Measurements from ENCODE around the gene GPR137B.

The GPR137B gene

GRCh38 chr1:236142253-236143103 is at the start of gene GPR137B:
Gene GPR137B (plus strand): TSS chr1:236142539. CDS start chr1:236142623, 84 bp downstream.
- peak; percentile 81 for DNase-seq

GRCh38 chr1:236092899-236093298 is 49.4 kb upstream of the GPR137B start:
- DNase-seq, result no peak

GRCh38 chr1:236095705-236096520 is 46.4 kb upstream of the GPR137B start:
- DNase-seq, result no peak

- peak; percentile 55 for DNase-seq
These were observed 45.5 kb upstream of the GPR137B start for GRCh38 chr1:236096660-236097482.

GRCh38 chr1:236098267-236098666 is 44.1 kb upstream of the GPR137B start:
- no peak for DNase-seq

- DNase-seq, result no peak
These were observed 42.9 kb upstream of the GPR137B start for GRCh38 chr1:236099355-236099974.

- no peak for DNase-seq
These were observed 41.5 kb upstream of the GPR137B start for GRCh38 chr1:236100799-236101198.

GRCh38 chr1:236101233-236102200 is 40.8 kb upstream of the GPR137B start:
- DNase-seq, result no peak

GRCh38 chr1:236102611-236103010 is 39.7 kb upstream of the GPR137B start:
- DNase-seq, result no peak

GRCh38 chr1:236103059-236103458 is 39.3 kb upstream of the GPR137B start:
- DNase-seq, result no peak

- peak; percentile 87 for DNase-seq
These were observed 38.6 kb upstream of the GPR137B start for GRCh38 chr1:236103646-236104218.

- no peak for DNase-seq
These were observed 35.0 kb upstream of the GPR137B start for GRCh38 chr1:236107121-236107907.

GRCh38 chr1:236108027-236108648 is 34.2 kb upstream of the GPR137B start:
- no peak for DNase-seq

- DNase-seq, result no peak
These were observed 32.2 kb upstream of the GPR137B start for GRCh38 chr1:236110137-236110536.

GRCh38 chr1:236111527-236112331 is 30.6 kb upstream of the GPR137B start:
- no peak for DNase-seq

- DNase-seq, result no peak
These were observed 30.1 kb upstream of the GPR137B start for GRCh38 chr1:236112332-236112627.

GRCh38 chr1:236113324-236114032 is 28.9 kb upstream of the GPR137B start:
- no peak for DNase-seq

- no peak for DNase-seq
These were observed 28.1 kb upstream of the GPR137B start for GRCh38 chr1:236114076-236114747.
